HepG2 (cell line): ENCODE data around the gene AJUBA. TPM values are rescaled to one million over a fixed set of nuclear protein-coding genes. Genes with fewer than 3 reads are reported as not detected.
A peak's percentile ranks its signal among the peaks of the same experiment; 100 is the strongest.

ENCODE experiments used
- CBX5 ChIP-seq: sonication (generic); formaldehyde crosslinking; IDR thresholded peaks from 2 replicates; pipeline ENCODE4 v1.4.0; 2020; ENCODE audit warnings: missing genetic modification reagents, borderline replicate concordance
- CREB3 ChIP-seq: sonication (generic); formaldehyde crosslinking; IDR thresholded peaks from 2 replicates; pipeline ENCODE4 v1.5.0; 2020; ENCODE audit warnings: missing genetic modification reagents
- FOXP1 ChIP-seq, 2 experiments: fragments of 450-650 bp in 1 of 2; IDR thresholded peaks; 2 replicates each; pipeline ENCODE4 v1.6.1; 2017 to 2018; ENCODE audit warnings: antibody characterized with exemption in 1 of 2
- GTF3A ChIP-seq: sonication (generic); formaldehyde crosslinking; conservative IDR thresholded peaks from 2 replicates; pipeline ENCODE4 v1.4.0; 2020; ENCODE audit warnings: mild to moderate bottlenecking, missing genetic modification reagents
- JUNB ChIP-seq: sonication (generic); formaldehyde crosslinking; IDR thresholded peaks from 2 replicates; pipeline ENCODE4 v1.8.0; 2022; ENCODE audit warnings: missing genetic modification reagents, mild to moderate bottlenecking, borderline replicate concordance
- KLF12 ChIP-seq: sonication (generic); formaldehyde crosslinking; IDR thresholded peaks from 2 replicates; pipeline ENCODE4 v1.4.0; 2020; ENCODE audit warnings: missing genetic modification reagents, borderline replicate concordance
- MAZ ChIP-seq, 2 experiments: sonication (generic) in 1 of 2; formaldehyde crosslinking in 1 of 2; IDR thresholded peaks; 2 replicates each; pipeline versions ENCODE4 v1.5.0 to v1.6.1; 2012 to 2020; ENCODE audit warnings: low read depth in 2 of 2, mild to moderate bottlenecking in 2 of 2, borderline replicate concordance in 1 of 2, improper control_type of control experiment in 1 of 2, low read length in 1 of 2, missing genetic modification reagents in 1 of 2, moderate library complexity in 1 of 2
- PRDM15 ChIP-seq: sonication (generic); formaldehyde crosslinking; IDR thresholded peaks from 2 replicates; pipeline ENCODE4 v1.4.0; 2020; ENCODE audit warnings: missing genetic modification reagents
- TFE3 ChIP-seq: IDR thresholded peaks from 2 replicates; pipeline ENCODE4 v1.6.1; 2016
- ZFX ChIP-seq: sonication (generic); formaldehyde crosslinking; IDR thresholded peaks from 2 replicates; pipeline ENCODE4 v1.4.0; 2020; ENCODE audit warnings: mild to moderate bottlenecking, low read depth, missing genetic modification reagents, moderate library complexity
- ZMYM4 ChIP-seq: sonication (generic); formaldehyde crosslinking; IDR thresholded peaks from 2 replicates; pipeline ENCODE4 v1.8.1; 2023; ENCODE audit warnings: mild to moderate bottlenecking, missing genetic modification reagents
- ZNF142 ChIP-seq: sonication (generic); formaldehyde crosslinking; IDR thresholded peaks from 2 replicates; pipeline ENCODE4 v1.4.0; 2020; ENCODE audit warnings: missing genetic modification reagents
- ZNF577 ChIP-seq: sonication (generic); formaldehyde crosslinking; IDR thresholded peaks from 2 replicates; pipeline ENCODE4 v1.4.0; 2020; ENCODE audit warnings: mild to moderate bottlenecking, low read depth, missing genetic modification reagents, borderline replicate concordance
- polyA plus RNA-seq, 8 experiments: library from polyadenylated mRNA; depleted of rRNA in 3 of 8; stranded (reverse) in 7 of 8; unstranded in 1 of 8; fragments of >200 nt; fragmentation: Illumina TruSeq in 4 of 8; extraction: Trizol in 4 of 8; gene quantifications; 2 replicates each; pipeline versions ENCODE4 v1.2.1 to v1.2.3, GENCODE V29; 2011 to 2016; ENCODE audit warnings: low read depth in 4 of 8, missing spikeins in 1 of 8, mixed read lengths in 1 of 8; ENCODE audit not compliant: insufficient read depth in 1 of 8
- total RNA-seq, 5 experiments: library from RNA; depleted of rRNA; stranded (reverse); fragments of >200 nt; fragmentation: Illumina TruSeq; extraction: Trizol; gene quantifications; 2 replicates each; pipeline ENCODE4 v1.2.3, GENCODE V29; 2016; ENCODE audit warnings: low read depth in 1 of 5

The AJUBA gene
- total and polyA plus RNA-seq, 2 of the 13 experiments (the other 11 are each of a cell fraction or from before 2014, with no cell fraction given), result 157 to 241 TPM

- no peak for TF ChIP-seq ZNF142
- no peak for TF ChIP-seq CREB3 (CRISPR knock-in tag)
- no peak for TF ChIP-seq ZMYM4 (CRISPR knock-in tag)
- peak; percentile 94 for TF ChIP-seq GTF3A
- peak; percentile 93 for TF ChIP-seq CBX5 (CRISPR knock-in tag)
- no peak for TF ChIP-seq PRDM15 (CRISPR knock-in tag)
- peak; percentile 81; the same call in 1 of the 2 replicates for TF ChIP-seq ZNF577 (CRISPR knock-in tag)
- TF ChIP-seq JUNB, result no peak
- peak; percentile 60; the same call in 1 of the 2 replicates for TF ChIP-seq TFE3 (CRISPR knock-in tag)
- peak; percentile 75; the same call in 1 of the 2 replicates for TF ChIP-seq ZFX (CRISPR knock-in tag)
- no peak for TF ChIP-seq KLF12 (CRISPR knock-in tag)
- peak; percentile 98 for TF ChIP-seq MAZ (IDR thresholded peaks at IDR 0.05; ENCODE audit: borderline replicate concordance, low read depth, low read length)
- TF ChIP-seq MAZ (CRISPR knock-in tag; IDR thresholded peaks at IDR 0.05; ENCODE audit: low read depth), result peak; percentile 100
- TF ChIP-seq FOXP1 (IDR thresholded peaks at IDR 0.05), result peak; percentile 55
- peak; percentile 73 for TF ChIP-seq FOXP1 (CRISPR knock-in tag; IDR thresholded peaks at IDR 0.05)
Observed at GRCh38 chr14:22982477-22983245, at the start of gene AJUBA (continued).
